ENCODE results near the gene OR2A12. TPM values are rescaled to one million over a fixed set of nuclear protein-coding genes. Genes with fewer than 3 reads are reported as not detected.

OR2A12 gene
- total and polyA plus RNA-seq, 12 donors = not detected

DNA sequence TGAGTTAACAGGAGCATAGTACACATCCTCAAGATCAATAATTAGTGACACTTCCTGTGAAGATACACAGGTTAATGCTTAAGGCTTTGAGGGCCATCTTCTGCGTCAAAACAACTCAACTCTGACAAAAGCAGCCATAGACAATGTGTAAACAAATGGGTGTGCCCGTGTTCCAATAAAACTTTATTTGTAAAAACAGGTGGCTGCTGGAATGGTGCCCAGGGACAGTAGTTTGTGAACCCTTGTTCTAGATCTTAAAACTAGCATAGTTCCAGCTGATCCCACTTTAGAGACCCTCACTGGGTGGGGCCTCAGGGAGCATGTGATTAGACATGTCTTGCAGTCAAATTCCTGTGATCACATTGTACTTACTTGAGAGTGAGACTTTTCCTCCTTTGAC, 44.7 kb downstream of the OR2A12 start:
- 54 to 84% (median 69%) methylated on average over 2 of the region's 2 CpGs for WGBS, 4 donors
- TF ChIP-seq POLR2A (IDR thresholded peaks at IDR 0.05) = no peak
- TF ChIP-seq, protein P1, sequence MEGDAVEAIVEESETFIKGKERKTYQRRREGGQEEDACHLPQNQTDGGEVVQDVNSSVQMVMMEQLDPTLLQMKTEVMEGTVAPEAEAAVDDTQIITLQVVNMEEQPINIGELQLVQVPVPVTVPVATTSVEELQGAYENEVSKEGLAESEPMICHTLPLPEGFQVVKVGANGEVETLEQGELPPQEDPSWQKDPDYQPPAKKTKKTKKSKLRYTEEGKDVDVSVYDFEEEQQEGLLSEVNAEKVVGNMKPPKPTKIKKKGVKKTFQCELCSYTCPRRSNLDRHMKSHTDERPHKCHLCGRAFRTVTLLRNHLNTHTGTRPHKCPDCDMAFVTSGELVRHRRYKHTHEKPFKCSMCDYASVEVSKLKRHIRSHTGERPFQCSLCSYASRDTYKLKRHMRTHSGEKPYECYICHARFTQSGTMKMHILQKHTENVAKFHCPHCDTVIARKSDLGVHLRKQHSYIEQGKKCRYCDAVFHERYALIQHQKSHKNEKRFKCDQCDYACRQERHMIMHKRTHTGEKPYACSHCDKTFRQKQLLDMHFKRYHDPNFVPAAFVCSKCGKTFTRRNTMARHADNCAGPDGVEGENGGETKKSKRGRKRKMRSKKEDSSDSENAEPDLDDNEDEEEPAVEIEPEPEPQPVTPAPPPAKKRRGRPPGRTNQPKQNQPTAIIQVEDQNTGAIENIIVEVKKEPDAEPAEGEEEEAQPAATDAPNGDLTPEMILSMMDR (IDR thresholded peaks at IDR 0.05) = no peak

DNA sequence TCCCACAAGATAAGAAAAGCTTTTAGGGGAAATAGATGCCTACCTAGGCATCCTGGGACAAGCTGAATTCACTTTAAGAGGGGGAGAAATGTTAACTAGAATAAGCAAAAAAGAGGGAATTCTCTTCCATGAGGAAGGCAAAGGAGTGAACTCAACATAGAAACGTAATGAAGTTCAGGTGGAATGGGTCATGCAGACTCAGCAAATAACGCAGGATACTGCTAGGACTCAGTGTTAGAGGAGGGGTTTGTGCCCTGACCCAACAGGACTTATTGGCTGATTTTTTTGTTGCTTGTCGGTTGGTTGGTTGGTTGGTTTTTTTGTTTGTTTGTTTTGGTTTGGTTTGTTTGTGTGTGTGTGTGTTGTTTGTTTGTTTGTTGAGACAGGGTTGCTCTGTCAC, 46.2 kb downstream of the OR2A12 start:
- TF ChIP-seq POLR2A (IDR thresholded peaks at IDR 0.05) = no peak
- TF ChIP-seq, protein P1 (IDR thresholded peaks at IDR 0.05) = no peak
- no peaks in the 10 kb centered on the region for H3K9me3 ChIP-seq (replicated peaks in 1 of 3)
- H3K27ac ChIP-seq = no peak overlapping the region
- WGBS, 4 donors = 64 to 79% (median 73%) methylated on average over 3 of the region's 3 CpGs
- intact Hi-C loops (cut with DNase I) = no loop called here
- no peaks in the 10 kb centered on the region for H3K4me1 ChIP-seq (replicated peaks in 1 of 2)
- H3K36me3 ChIP-seq (replicated peaks in 1 of 2) = no peaks in the 10 kb centered on the region
- H3K4me3 ChIP-seq = no peak overlapping the region
- peaks cover 6% of the 10 kb centered on the region for H3K27me3 ChIP-seq
- DNase-seq = no peak

More for the DNA sequence above, 44.7 kb downstream of the OR2A12 start:
- no peak overlapping the region for H3K27ac ChIP-seq
- H3K4me3 ChIP-seq = no peak overlapping the region
- no peaks in the 10 kb centered on the region for H3K4me1 ChIP-seq (replicated peaks in 1 of 2)
- H3K27me3 ChIP-seq = no peaks in the 10 kb centered on the region
- no peak for DNase-seq
- H3K9me3 ChIP-seq (replicated peaks in 1 of 3) = no peaks in the 10 kb centered on the region
- no peaks in the 10 kb centered on the region for H3K36me3 ChIP-seq (replicated peaks in 1 of 2)
- intact Hi-C loops (cut with DNase I) = no loop called here

DNA sequence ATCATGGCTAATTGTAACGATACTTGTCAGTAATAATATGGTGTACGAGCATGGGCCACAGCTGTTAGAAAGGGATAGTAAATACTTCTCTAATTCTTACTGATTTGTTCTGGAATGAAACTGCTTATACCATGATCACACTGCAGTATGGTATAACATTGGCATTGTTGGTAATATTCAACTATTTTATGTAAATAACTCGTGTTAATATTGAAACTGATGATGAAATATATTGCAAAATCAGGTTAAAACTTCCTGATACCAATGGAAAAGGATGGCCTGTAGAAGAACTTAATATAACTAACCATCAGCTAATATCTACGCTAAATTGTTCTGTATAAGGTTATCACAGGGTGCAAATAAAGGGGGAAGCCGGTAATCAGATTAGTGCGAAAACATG, 47.2 kb downstream of the OR2A12 start:
- H3K4me1 ChIP-seq (replicated peaks in 1 of 2) = no peaks in the 10 kb centered on the region
- H3K9me3 ChIP-seq (replicated peaks in 1 of 3) = no peaks in the 10 kb centered on the region
- no peak overlapping the region for H3K4me3 ChIP-seq
- no peak overlapping the region for H3K27ac ChIP-seq
- 71 to 80% (median 74%) methylated on average over 6 of the region's 6 CpGs for WGBS, 4 donors
- intact Hi-C loops (cut with DNase I) = no loop called here
- DNase-seq = no peak
- no peaks in the 10 kb centered on the region for H3K36me3 ChIP-seq (replicated peaks in 1 of 2)
- no peak for TF ChIP-seq POLR2A (IDR thresholded peaks at IDR 0.05)
- TF ChIP-seq, protein P1 (IDR thresholded peaks at IDR 0.05) = no peak
- H3K27me3 ChIP-seq = peaks cover 6% of the 10 kb centered on the region

DNA sequence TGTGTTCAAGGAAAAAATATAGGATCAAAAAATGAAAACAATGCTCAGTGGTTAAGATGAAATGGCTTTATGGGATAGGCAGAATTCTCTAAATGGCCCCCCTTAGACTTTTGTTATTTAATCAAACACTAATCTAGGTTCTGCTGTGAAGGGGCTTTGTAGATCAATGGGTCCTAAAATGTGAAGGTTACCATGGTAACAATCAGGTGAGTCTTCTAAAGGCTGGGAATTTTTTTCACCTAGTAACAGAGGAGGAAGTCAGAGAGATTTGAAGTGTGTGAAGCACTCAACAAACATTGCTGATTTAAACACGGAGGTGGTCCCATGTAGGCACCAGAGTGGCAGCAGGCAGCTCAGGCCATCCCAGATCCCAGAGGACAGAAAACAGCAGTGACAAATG, 48.0 kb downstream of the OR2A12 start:
- no peak for DNase-seq
- no peak overlapping the region for H3K4me3 ChIP-seq
- no peaks in the 10 kb centered on the region for H3K9me3 ChIP-seq (replicated peaks in 1 of 3)
- peaks cover 6% of the 10 kb centered on the region for H3K27me3 ChIP-seq
- intact Hi-C loops (cut with DNase I) = no loop called here
- H3K36me3 ChIP-seq (replicated peaks in 1 of 2) = no peaks in the 10 kb centered on the region
- 64 to 82% (median 72%) methylated on average over 1 of the region's 1 CpG for WGBS, 4 donors
- H3K27ac ChIP-seq = no peak overlapping the region
- TF ChIP-seq, protein P1 (IDR thresholded peaks at IDR 0.05) = no peak
- TF ChIP-seq POLR2A (IDR thresholded peaks at IDR 0.05) = no peak
- no peaks in the 10 kb centered on the region for H3K4me1 ChIP-seq (replicated peaks in 1 of 2)

Data from adrenal gland (tissue), 12 donors.